IPS-18c (cell line): ENCODE results near the gene NSUN6.
"Not testable (repeated sequence)": the region's sequence is repeated elsewhere in the genome, so short reads cannot be mapped to it uniquely, and the experiment has no call there.

Source experiments
- H3K4me3 ChIP-seq: 2 replicates; pipeline ENCODE4 v1.7.0; 2013; ENCODE audit warnings: low read depth, mild to moderate bottlenecking, low read length, moderate library complexity; ENCODE audit not compliant: insufficient read depth
- H3K9me3 ChIP-seq: one replicate; pipeline ENCODE4 v1.6.1; 2013; ENCODE audit warnings: mild to moderate bottlenecking, low read length, moderate library complexity; ENCODE audit not compliant: control insufficient read depth, insufficient read depth

NSUN6 gene

GRCh38 chr10:18627452-18628018, 23.9 kb downstream of the NSUN6 start:
- peak overlapping the region; percentile 39; the same call in 1 of the 2 replicates for H3K4me3 ChIP-seq
- not testable (repeated sequence) for H3K9me3 ChIP-seq

DNA sequence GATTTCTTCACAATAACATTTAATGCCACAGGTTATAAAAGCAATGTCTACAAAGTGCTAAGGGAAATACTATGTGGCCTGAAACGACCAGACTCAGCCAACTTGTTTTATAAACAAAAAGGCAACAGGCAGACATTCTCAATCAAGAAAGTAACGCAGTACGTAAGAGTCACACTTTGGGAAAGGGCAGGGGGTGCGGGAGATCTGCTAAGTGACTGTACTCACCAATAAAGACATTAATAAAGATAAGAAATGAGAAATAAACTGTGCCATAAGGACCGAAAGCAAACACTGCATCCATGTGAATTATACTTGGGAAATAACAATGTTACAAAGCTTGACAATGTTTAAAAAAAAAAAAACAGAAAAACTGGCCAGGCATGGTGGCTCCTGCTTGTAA, 25.5 kb downstream of the NSUN6 start:
- no peak overlapping the region for H3K4me3 ChIP-seq
- H3K9me3 ChIP-seq: no peaks in the 10 kb centered on the region

DNA sequence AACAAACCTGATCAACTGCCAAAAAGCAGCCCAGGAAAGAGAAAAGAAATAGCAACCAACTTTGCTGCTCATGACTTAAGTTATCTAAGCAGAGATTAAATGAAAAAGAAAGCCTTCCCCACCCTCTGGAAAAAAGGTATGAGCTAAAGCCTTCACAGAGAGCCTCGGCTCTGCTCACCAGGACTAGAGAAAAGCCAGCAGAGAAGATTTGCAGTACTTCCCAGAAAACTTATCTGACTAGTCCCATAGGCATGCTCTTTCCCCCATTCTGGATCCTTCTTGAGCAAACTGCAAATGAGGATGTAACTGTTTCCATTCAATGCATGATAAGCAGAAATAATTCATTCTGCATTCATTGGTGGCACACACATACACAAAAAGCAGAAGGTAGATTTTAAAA, 27.7 kb downstream of the NSUN6 start:
- not testable (repeated sequence) for H3K4me3 ChIP-seq, H3K9me3 ChIP-seq

- Histone ChIP-seq H3K9me3 (no peaks in the 10 kb centered on the region), H3K4me3 (no peak overlapping the region)
Measured at GRCh38 chr10:18620856-18621255, 30.5 kb downstream of the NSUN6 start.

DNA sequence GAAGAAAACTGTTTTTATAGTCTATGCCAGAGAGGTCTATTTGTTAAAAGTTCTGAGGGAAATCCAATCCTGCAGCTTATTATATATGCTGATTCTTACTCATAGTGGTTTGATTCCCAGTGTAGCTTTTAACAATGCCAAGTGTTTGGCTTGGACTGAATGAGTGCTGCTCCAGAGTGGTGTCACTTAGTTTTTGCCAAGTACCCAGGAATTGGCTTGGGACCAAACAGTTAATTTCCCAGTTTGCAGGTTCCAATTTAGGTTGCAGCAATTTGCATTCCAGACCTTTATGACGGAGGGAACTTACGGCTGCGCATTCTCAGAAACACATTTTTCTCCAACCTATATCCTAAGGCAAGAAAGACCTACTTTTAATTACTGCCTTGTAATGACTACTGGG, 32.4 kb downstream of the NSUN6 start:
- Histone ChIP-seq H3K4me3 (no peak overlapping the region), H3K9me3 (no peaks in the 10 kb centered on the region)

DNA sequence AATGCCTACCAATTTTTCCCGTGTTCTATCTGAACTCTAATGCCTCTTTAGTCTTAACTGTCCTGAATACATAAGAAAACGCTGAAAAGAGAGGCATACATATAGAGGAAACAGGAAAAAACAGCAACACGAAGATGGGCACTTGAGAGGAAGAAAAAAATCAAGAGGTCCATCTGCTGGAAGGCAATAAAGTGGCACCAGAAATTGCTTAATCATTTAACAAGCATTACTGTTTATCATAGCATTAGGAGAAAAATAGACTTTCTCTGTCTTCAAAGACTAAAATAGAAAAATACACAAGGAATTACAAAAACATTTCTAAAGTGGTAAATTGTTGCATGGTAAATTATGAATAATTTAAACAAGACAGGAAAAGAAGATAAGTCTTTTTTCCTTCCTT, 35.0 kb downstream of the NSUN6 start:
- Histone ChIP-seq H3K9me3 (no peaks in the 10 kb centered on the region), H3K4me3 (no peak overlapping the region)

DNA sequence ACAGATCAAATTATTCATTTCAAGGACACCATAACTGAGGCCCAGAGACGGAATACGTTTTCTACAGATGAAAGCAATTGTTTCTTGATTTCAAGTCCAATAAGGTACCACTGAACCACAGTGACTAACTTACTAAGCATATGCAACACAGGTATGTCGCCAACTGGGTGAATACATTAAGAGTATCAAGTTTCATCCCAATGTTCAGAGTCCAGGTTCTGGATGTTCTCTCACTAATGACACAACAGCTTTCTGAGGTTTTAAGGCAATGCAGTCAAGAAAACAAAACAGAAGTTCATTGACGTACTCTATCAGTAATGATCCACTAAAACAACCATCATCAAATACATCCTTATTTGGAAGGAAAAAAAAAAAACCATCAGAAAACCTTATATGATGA, 35.8 kb downstream of the NSUN6 start:
- Histone ChIP-seq H3K4me3 (no peak overlapping the region), H3K9me3 (no peaks in the 10 kb centered on the region)

DNA sequence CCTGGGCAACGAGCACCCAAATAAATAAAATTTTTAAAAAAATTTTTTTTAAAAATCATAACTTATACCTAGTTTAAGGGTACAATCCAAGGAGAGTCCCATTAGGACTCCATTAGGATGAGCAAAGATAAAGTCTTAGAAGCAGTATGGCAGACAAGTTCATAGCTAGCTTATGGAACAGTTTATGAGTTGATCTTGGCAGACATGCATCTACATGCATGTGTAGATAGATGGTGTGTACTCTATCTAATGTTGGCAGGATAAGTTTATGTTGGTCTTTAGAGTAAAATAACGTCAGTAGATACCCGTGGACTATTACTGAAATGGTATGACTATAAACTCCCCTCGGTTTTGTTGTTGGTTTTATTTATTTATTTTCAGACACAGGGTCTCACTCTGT, 40.2 kb downstream of the NSUN6 start:
- no peaks in the 10 kb centered on the region for H3K9me3 ChIP-seq
- H3K4me3 ChIP-seq: no peak overlapping the region

DNA sequence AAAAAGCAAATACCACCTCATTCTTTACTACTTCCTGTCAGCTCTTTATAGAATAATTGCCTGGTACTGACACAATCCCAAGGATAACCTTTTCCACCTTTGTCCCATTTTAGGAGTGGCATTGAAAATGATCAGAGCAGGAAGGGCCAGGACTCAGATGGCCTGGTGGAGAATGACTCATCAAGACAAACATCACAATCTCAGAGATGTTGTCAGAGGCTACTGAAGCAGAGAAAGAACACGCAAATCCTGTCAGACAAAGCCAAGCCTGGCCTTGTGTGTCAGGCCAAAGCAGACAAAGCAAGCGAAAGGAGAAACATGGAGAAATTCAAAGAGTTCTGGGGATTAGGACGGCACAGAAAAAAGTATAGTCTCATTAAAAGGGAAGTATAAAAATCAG, 40.9 kb downstream of the NSUN6 start:
- Histone ChIP-seq H3K9me3 (no peaks in the 10 kb centered on the region), H3K4me3 (no peak overlapping the region)

- no peaks in the 10 kb centered on the region for H3K9me3 ChIP-seq
- no peak overlapping the region for H3K4me3 ChIP-seq
Measured at GRCh38 chr10:18608596-18608995, 42.8 kb downstream of the NSUN6 start.

- H3K9me3 ChIP-seq: no peaks in the 10 kb centered on the region
- no peak overlapping the region for H3K4me3 ChIP-seq
Measured at GRCh38 chr10:18607503-18608378, 43.6 kb downstream of the NSUN6 start.

- Histone ChIP-seq H3K9me3 (no peaks in the 10 kb centered on the region), H3K4me3 (no peak overlapping the region)
Measured at GRCh38 chr10:18606051-18606695, 45.2 kb downstream of the NSUN6 start.

GRCh38 chr10:18601321-18601720, 50.1 kb downstream of the NSUN6 start:
- H3K4me3 ChIP-seq: no peak overlapping the region
- no peaks in the 10 kb centered on the region for H3K9me3 ChIP-seq

- H3K4me3 ChIP-seq: no peak overlapping the region
- H3K9me3 ChIP-seq: no peaks in the 10 kb centered on the region
Measured at GRCh38 chr10:18599392-18599791, 52.0 kb downstream of the NSUN6 start.

DNA sequence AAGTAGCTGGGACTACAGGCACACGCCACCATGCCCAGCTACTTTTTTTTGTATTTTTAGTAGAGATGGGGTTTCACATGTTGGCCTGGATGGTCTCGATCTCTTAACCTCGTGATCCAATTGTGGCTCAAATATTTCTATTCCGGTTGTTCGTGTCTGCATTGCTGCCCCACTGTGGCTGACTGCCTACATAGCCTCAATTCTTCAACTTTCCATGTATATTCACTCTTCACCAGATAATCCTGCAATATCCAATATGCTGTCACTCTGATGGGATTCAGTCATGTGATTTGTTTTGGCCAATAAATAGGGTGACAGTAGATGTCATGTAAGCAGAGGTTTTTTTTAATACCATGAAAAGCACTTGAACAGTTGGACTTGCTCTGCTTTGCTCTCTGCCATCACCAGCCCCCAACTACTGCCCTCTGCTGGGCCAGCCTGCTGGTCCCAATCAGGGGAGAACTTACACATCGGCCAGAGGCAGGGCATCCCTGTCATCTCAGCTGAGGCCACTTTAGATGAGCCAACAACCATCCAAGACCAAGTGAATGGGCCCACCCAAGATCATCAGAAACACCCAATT, 56.7 kb downstream of the NSUN6 start:
- H3K4me3 ChIP-seq: no peak overlapping the region
- no peaks in the 10 kb centered on the region for H3K9me3 ChIP-seq

DNA sequence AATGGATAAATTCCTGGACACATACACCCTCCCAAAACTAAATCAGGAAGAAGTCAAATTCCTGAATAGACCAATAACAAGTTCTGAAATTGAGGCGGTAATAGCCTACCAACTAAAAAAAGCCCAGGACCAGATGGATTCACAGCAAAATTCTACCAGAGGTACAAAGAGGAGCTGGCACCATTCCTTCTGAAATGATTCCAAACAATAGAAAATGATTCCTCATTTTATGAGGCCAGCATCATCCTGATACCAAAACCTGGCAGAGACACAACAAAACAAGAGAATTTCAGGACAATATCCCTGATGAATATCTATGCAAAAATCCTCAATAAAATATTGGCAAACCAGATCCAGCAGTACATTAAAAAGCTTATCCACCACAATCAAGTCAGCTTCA, 60.2 kb downstream of the NSUN6 start:
- not testable (repeated sequence) for H3K4me3 ChIP-seq, H3K9me3 ChIP-seq

DNA sequence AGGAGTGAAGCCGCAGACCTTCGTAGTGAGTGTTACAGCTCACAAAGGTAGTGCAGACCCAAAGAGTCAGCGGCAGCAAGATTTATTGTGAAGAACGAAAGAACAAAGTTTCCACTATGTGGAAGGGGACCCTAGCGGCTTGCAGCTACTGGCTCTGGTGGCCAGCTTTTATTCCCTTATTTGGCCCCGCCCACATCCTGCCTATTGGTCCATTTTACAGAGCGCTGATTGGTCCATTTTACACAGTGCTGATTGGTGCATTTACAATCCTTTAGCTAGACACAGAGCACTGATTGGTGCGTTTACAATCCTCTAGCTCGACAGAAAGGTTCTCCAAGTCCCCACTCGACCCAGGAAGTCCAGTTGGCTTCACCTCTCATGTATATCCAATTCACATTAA, 64.8 kb downstream of the NSUN6 start:
- H3K4me3 ChIP-seq, H3K9me3 ChIP-seq: not testable (repeated sequence)
